K562 (cell line): ENCODE measurements around the gene DKKL1. TPM values are rescaled to one million over a fixed set of nuclear protein-coding genes. Genes with fewer than 3 reads are reported as not detected.

Source experiments
- ATF1 ChIP-seq, 2 experiments: fragments of 450-650 bp in 1 of 2; IDR thresholded peaks; 2 replicates each; pipeline ENCODE4 v1.6.1; 2016; ENCODE audit warnings: missing compliant biosample characterization in 1 of 2, missing genetic modification characterization in 1 of 2
- CREB5 ChIP-seq: fragments of 250-450 bp; sonication (Bioruptor Pico); IDR thresholded peaks from 2 replicates; pipeline ENCODE4 v1.5.0; 2020; ENCODE audit warnings: mild to moderate bottlenecking
- HCFC1 ChIP-seq: IDR thresholded peaks from 2 replicates; pipeline ENCODE4 v1.6.1; 2012; ENCODE audit warnings: low read depth, low read length, improper control_type of control experiment
- KLF10 ChIP-seq: fragments of 250-450 bp; sonication (Bioruptor Pico); IDR thresholded peaks from 2 replicates; pipeline ENCODE4 v1.6.1; 2021; ENCODE audit warnings: matching md5 sums
- MBD2 ChIP-seq: sonication (generic); IDR thresholded peaks from 2 replicates; pipeline ENCODE4 v1.6.1; 2016; ENCODE audit warnings: low read depth, borderline replicate concordance
- NRF1 ChIP-seq, 2 experiments: fragments of 450-650 bp; IDR thresholded peaks in 1 of 2; conservative IDR thresholded peaks in 1 of 2; 2 replicates each; pipeline ENCODE4 v1.6.1; 2014; ENCODE audit warnings: mild to moderate bottlenecking in 2 of 2
- RBM25 ChIP-seq: fragments of 200-400 bp; formaldehyde crosslinking; IDR thresholded peaks from 2 replicates; pipeline ENCODE4 v1.6.1; 2018; ENCODE audit warnings: low read length, low read depth, moderate library complexity; ENCODE audit not compliant: severe bottlenecking
- TEAD4 ChIP-seq, 2 experiments: sonication (generic) in 1 of 2; formaldehyde crosslinking in 1 of 2; IDR thresholded peaks; 2 replicates each; pipeline versions ENCODE4 v1.6.1 to v1.8.0; 2012 to 2022; ENCODE audit warnings: borderline replicate concordance in 1 of 2, inconsistent platforms in 1 of 2, low read length in 1 of 2, mild to moderate bottlenecking in 1 of 2, missing genetic modification reagents in 1 of 2
- TFAP4 ChIP-seq: sonication (generic); formaldehyde crosslinking; IDR thresholded peaks from 2 replicates; pipeline ENCODE4 v1.8.0; 2022; ENCODE audit warnings: missing genetic modification reagents, mild to moderate bottlenecking, moderate library complexity, borderline replicate concordance
- USF2 ChIP-seq: sonication (generic); formaldehyde crosslinking; IDR thresholded peaks from 2 replicates; pipeline ENCODE4 v1.5.0; 2020; ENCODE audit warnings: missing genetic modification reagents
- XRCC4 ChIP-seq: IDR thresholded peaks from one replicate; pipeline ENCODE4 v1.6.1; 2011; ENCODE audit not compliant: insufficient read depth, insufficient read length; ENCODE audit errors: extremely low read depth
- ZNF143 ChIP-seq: sonication (generic); formaldehyde crosslinking; IDR thresholded peaks from 2 replicates; pipeline ENCODE4 v1.9.0; 2022; ENCODE audit warnings: mild to moderate bottlenecking, missing genetic modification reagents
- ZNF592 ChIP-seq: fragments of 450-650 bp; IDR thresholded peaks from 2 replicates; pipeline ENCODE4 v1.6.1; 2017; ENCODE audit warnings: antibody characterized with exemption, mild to moderate bottlenecking
- polyA plus RNA-seq, 8 experiments: library from polyadenylated mRNA; depleted of rRNA in 4 of 8; stranded (reverse) in 5 of 8; unstranded in 3 of 8; fragments of >200 nt; fragmentation: Nextera tagmentation in 2 of 8; fragmentation: Illumina TruSeq in 1 of 8; extraction: Ambion mirVana in 2 of 8; extraction: Trizol in 1 of 8; gene quantifications; 2 replicates each; pipeline versions ENCODE4 v1.2.1 to v1.2.3, GENCODE V29; 2011 to 2014; ENCODE audit warnings: inconsistent platforms in 1 of 8, missing spikeins in 1 of 8
- total RNA-seq, 7 experiments: library from RNA; depleted of rRNA in 6 of 7; stranded (reverse); fragments of >200 nt in 6 of 7; fragmentation: Illumina TruSeq in 2 of 7; extraction: Trizol in 2 of 7; gene quantifications; 2 replicates each; pipeline versions ENCODE4 v1.2.1 to v1.2.3, GENCODE V29; 2011 to 2021; ENCODE audit warnings: low replicate concordance in 1 of 7

The DKKL1 gene
- total and polyA plus RNA-seq, 9 of the 15 experiments (the other 6 are each of a cell fraction or from before 2014, with no cell fraction given) = 0.15 to 1.7 (median 0.52) TPM

- TF ChIP-seq ZNF592 (0 out of 2 replicates have a peak, but pooled peaks have one; percentile 38), TFAP4 (CRISPR knock-in tag) (0 out of 2 replicates have a peak, but pooled peaks have one; percentile 28), HCFC1 (peak; percentile 93), XRCC4 (no peak), TEAD4 (IDR thresholded peaks at IDR 0.05; ENCODE audit: low read length) (peak; percentile 72; the same call in 1 of the 2 replicates), TEAD4 (CRISPR knock-in tag; IDR thresholded peaks at IDR 0.05; ENCODE audit: borderline replicate concordance) (no peak), ZNF143 (peak; percentile 89), MBD2 (peak; percentile 51; the same call in 1 of the 2 replicates), CREB5 (CRISPR knock-in tag) (no peak), KLF10 (no peak), USF2 (CRISPR knock-in tag) (peak; percentile 93), NRF1 (conservative IDR thresholded peaks at IDR 0.05 in 1 of 2, IDR thresholded peaks at IDR 0.05 in 1 of 2) (peak in 1 of 2 experiments; percentile 24; a peak in 1 of 4 replicates), RBM25 (peak; percentile 24), ATF1 (CRISPR knock-in tag; IDR thresholded peaks at IDR 0.05) (no peak), ATF1 (tag; IDR thresholded peaks at IDR 0.05) (peak; percentile 45; the same call in 1 of the 2 replicates)
Measured at GRCh38 chr19:49347835-49348234, 15.8 kb upstream of the DKKL1 start (continued).
